ENCODE results near the gene GALNTL6. TPM values are rescaled to one million over a fixed set of nuclear protein-coding genes. Genes with fewer than 3 reads are reported as not detected.

GALNTL6 gene
- total RNA-seq, 1 donor from 2014 or later, result 0.61 TPM

GRCh38 chr4:172660251-172660650, 847.0 kb downstream of the GALNTL6 start:
- H3K9ac ChIP-seq (ENCODE audit: low read length), result no peak overlapping the region
- Mint-ChIP-seq H3K27ac (ENCODE audit: unreplicated experiment) (no peak overlapping the region), H3K9me3 (ENCODE audit: unreplicated experiment) (no peaks in the 10 kb centered on the region), H3K4me3 (ENCODE audit: unreplicated experiment) (no peak overlapping the region), H3K27me3 (ENCODE audit: low read depth, unreplicated experiment) (no peaks in the 10 kb centered on the region), H3K4me1 (ENCODE audit: low read depth, unreplicated experiment) (no peaks in the 10 kb centered on the region), H3K36me3 (ENCODE audit: low read depth, unreplicated experiment) (no peaks in the 10 kb centered on the region)
- H4K20me1 ChIP-seq (ENCODE audit: insufficient read depth, low read length), result no peaks in the 10 kb centered on the region
- DNase-seq (ENCODE audit: low read depth) (no peak), FAIRE-seq (no peak)
- H3K4me1 ChIP-seq (ENCODE audit: insufficient read depth, low read length), result no peaks in the 10 kb centered on the region
- H3K36me3 ChIP-seq (ENCODE audit: insufficient read depth, low read length), result no peaks in the 10 kb centered on the region
- H3K27me3 ChIP-seq (ENCODE audit: insufficient read depth, low read length), result no peaks in the 10 kb centered on the region
- no peak overlapping the region for H2AFZ ChIP-seq (ENCODE audit: low read depth, low read length)
- H3K9me3 ChIP-seq (ENCODE audit: insufficient read depth, low read depth, low read length), result no peaks in the 10 kb centered on the region
- no peak overlapping the region for H3K27ac ChIP-seq (ENCODE audit: low read depth, low read length)
- no peak overlapping the region for H3K4me3 ChIP-seq (ENCODE audit: insufficient read depth, low read depth, low read length)
- H3K79me2 ChIP-seq (ENCODE audit: insufficient read depth, low read length), result no peaks in the 10 kb centered on the region
- TF ChIP-seq EZH2 (IDR thresholded peaks at IDR 0.05; ENCODE audit: insufficient read depth, low read length), result no peak
- TF ChIP-seq, protein P1, sequence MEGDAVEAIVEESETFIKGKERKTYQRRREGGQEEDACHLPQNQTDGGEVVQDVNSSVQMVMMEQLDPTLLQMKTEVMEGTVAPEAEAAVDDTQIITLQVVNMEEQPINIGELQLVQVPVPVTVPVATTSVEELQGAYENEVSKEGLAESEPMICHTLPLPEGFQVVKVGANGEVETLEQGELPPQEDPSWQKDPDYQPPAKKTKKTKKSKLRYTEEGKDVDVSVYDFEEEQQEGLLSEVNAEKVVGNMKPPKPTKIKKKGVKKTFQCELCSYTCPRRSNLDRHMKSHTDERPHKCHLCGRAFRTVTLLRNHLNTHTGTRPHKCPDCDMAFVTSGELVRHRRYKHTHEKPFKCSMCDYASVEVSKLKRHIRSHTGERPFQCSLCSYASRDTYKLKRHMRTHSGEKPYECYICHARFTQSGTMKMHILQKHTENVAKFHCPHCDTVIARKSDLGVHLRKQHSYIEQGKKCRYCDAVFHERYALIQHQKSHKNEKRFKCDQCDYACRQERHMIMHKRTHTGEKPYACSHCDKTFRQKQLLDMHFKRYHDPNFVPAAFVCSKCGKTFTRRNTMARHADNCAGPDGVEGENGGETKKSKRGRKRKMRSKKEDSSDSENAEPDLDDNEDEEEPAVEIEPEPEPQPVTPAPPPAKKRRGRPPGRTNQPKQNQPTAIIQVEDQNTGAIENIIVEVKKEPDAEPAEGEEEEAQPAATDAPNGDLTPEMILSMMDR (IDR thresholded peaks at IDR 0.05; ENCODE audit: insufficient read depth, low read depth, low read length), result no peak
- H3K4me2 ChIP-seq (ENCODE audit: low read length), result no peak overlapping the region

- Mint-ChIP-seq H3K27ac (ENCODE audit: unreplicated experiment) (no peak overlapping the region), H3K4me1 (ENCODE audit: low read depth, unreplicated experiment) (no peaks in the 10 kb centered on the region), H3K27me3 (ENCODE audit: low read depth, unreplicated experiment) (no peaks in the 10 kb centered on the region), H3K9me3 (ENCODE audit: unreplicated experiment) (no peaks in the 10 kb centered on the region), H3K36me3 (ENCODE audit: low read depth, unreplicated experiment) (no peaks in the 10 kb centered on the region), H3K4me3 (ENCODE audit: unreplicated experiment) (no peak overlapping the region)
- Histone ChIP-seq H3K9ac (ENCODE audit: low read length) (no peak overlapping the region), H3K36me3 (ENCODE audit: insufficient read depth, low read length) (no peaks in the 10 kb centered on the region), H3K4me1 (ENCODE audit: insufficient read depth, low read length) (no peaks in the 10 kb centered on the region), H3K27me3 (ENCODE audit: insufficient read depth, low read length) (no peaks in the 10 kb centered on the region), H3K4me2 (ENCODE audit: low read length) (no peak overlapping the region), H2AFZ (ENCODE audit: low read depth, low read length) (no peak overlapping the region), H3K79me2 (ENCODE audit: insufficient read depth, low read length) (no peaks in the 10 kb centered on the region), H3K27ac (ENCODE audit: low read depth, low read length) (no peak overlapping the region), H4K20me1 (ENCODE audit: insufficient read depth, low read length) (no peaks in the 10 kb centered on the region), H3K4me3 (ENCODE audit: insufficient read depth, low read depth, low read length) (no peak overlapping the region), H3K9me3 (ENCODE audit: insufficient read depth, low read depth, low read length) (no peaks in the 10 kb centered on the region)
- DNase-seq (ENCODE audit: low read depth), result no peak
- no peak for FAIRE-seq
- TF ChIP-seq, protein P1 (IDR thresholded peaks at IDR 0.05; ENCODE audit: insufficient read depth, low read depth, low read length), result no peak
- TF ChIP-seq EZH2 (IDR thresholded peaks at IDR 0.05; ENCODE audit: insufficient read depth, low read length), result no peak
Observed at GRCh38 chr4:172662113-172662512, 848.9 kb downstream of the GALNTL6 start.

GRCh38 chr4:172666711-172667368, 853.6 kb downstream of the GALNTL6 start:
- Histone ChIP-seq H4K20me1 (ENCODE audit: insufficient read depth, low read length) (no peaks in the 10 kb centered on the region), H3K4me2 (ENCODE audit: low read length) (no peak overlapping the region), H3K79me2 (ENCODE audit: insufficient read depth, low read length) (no peaks in the 10 kb centered on the region), H3K9me3 (ENCODE audit: insufficient read depth, low read depth, low read length) (no peaks in the 10 kb centered on the region), H3K9ac (ENCODE audit: low read length) (no peak overlapping the region), H3K4me3 (ENCODE audit: insufficient read depth, low read depth, low read length) (no peak overlapping the region), H3K27ac (ENCODE audit: low read depth, low read length) (no peak overlapping the region), H3K36me3 (ENCODE audit: insufficient read depth, low read length) (no peaks in the 10 kb centered on the region), H2AFZ (ENCODE audit: low read depth, low read length) (no peak overlapping the region), H3K4me1 (ENCODE audit: insufficient read depth, low read length) (no peaks in the 10 kb centered on the region), H3K27me3 (ENCODE audit: insufficient read depth, low read length) (no peaks in the 10 kb centered on the region)
- DNase-seq (ENCODE audit: low read depth) (no peak), FAIRE-seq (no peak)
- TF ChIP-seq EZH2 (IDR thresholded peaks at IDR 0.05; ENCODE audit: insufficient read depth, low read length), result no peak
- TF ChIP-seq, protein P1 (IDR thresholded peaks at IDR 0.05; ENCODE audit: insufficient read depth, low read depth, low read length), result no peak
- Mint-ChIP-seq H3K4me1 (ENCODE audit: low read depth, unreplicated experiment) (no peaks in the 10 kb centered on the region), H3K4me3 (ENCODE audit: unreplicated experiment) (no peak overlapping the region), H3K27me3 (ENCODE audit: low read depth, unreplicated experiment) (no peaks in the 10 kb centered on the region), H3K27ac (ENCODE audit: unreplicated experiment) (no peak overlapping the region), H3K9me3 (ENCODE audit: unreplicated experiment) (no peaks in the 10 kb centered on the region), H3K36me3 (ENCODE audit: low read depth, unreplicated experiment) (no peaks in the 10 kb centered on the region)
